RWPE2 (cell line): ENCODE measurements around the gene C1orf174.

Experiments used
- ATAC-seq: fragments of 200-7000 bp; cut with Tn5 transposase; 3 replicates; pipeline ENCODE4 v1.9.1; 2021; ENCODE audit warnings: low read depth
- DNase-seq: peaks from one replicate; pipeline ENCODE4 v3.0.0-alpha.2; 2020; ENCODE audit warnings: low spot score
- H3K27ac ChIP-seq: fragments of 450-650 bp; 2 replicates; pipeline ENCODE4 v1.5.1; 2017; ENCODE audit warnings: mild to moderate bottlenecking; ENCODE audit not compliant: poor library complexity, severe bottlenecking
- H3K27me3 ChIP-seq: fragments of 250-450 bp; sonication (Bioruptor Pico); 2 replicates; pipeline ENCODE4 v1.5.1; 2021; ENCODE audit warnings: mild to moderate bottlenecking, moderate library complexity; ENCODE audit not compliant: insufficient read depth, poor library complexity, severe bottlenecking
- H3K36me3 ChIP-seq: fragments of 250-450 bp; sonication (Bioruptor Pico); 2 replicates; pipeline ENCODE4 v1.5.1; 2020; ENCODE audit warnings: low read depth, mild to moderate bottlenecking, moderate library complexity
- H3K4me1 ChIP-seq: fragments of 250-450 bp; sonication (Bioruptor Pico); 2 replicates; pipeline ENCODE4 v1.5.1; 2021; ENCODE audit warnings: mild to moderate bottlenecking, moderate library complexity; ENCODE audit not compliant: insufficient read depth, poor library complexity, severe bottlenecking
- H3K4me3 ChIP-seq: fragments of 250-450 bp; sonication (Bioruptor Pico); 2 replicates; pipeline ENCODE4 v1.5.1; 2021; ENCODE audit warnings: mild to moderate bottlenecking, moderate library complexity; ENCODE audit not compliant: severe bottlenecking
- H3K9me3 ChIP-seq: fragments of 250-450 bp; sonication (Bioruptor Pico); 2 replicates; pipeline ENCODE4 v1.5.1; 2021; ENCODE audit warnings: mild to moderate bottlenecking, moderate library complexity; ENCODE audit not compliant: severe bottlenecking
- CTCF ChIP-seq: fragments of 450-650 bp; IDR thresholded peaks from one replicate; pipeline ENCODE4 v1.5.1; 2017; ENCODE audit warnings: mild to moderate bottlenecking, moderate library complexity; ENCODE audit not compliant: poor library complexity, severe bottlenecking

C1orf174 gene

DNA sequence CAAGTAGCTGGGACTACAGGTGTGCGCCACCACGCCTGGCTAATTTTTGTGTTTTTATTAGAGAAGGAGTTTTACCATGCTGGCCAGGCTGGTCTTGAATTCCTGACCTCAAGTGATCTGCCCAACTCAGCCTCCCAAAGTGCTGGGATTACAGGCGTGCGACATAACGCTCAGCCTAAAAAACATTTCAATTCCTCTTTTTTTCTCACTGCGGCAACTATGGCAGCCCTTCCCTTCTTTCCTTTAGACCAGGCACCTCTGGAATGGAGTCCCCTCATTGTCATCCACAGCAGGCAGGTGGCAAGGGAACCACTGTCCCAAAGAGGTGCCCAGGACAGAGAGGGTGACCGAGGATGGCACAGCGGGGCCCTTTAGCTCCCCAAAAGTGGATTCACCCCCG is 57.2 kb downstream of the C1orf174 start:
- peaks cover 36% of the 10 kb centered on the region for H3K36me3 ChIP-seq
- TF ChIP-seq CTCF = no peak
- ATAC-seq = no peak

GRCh38 chr1:3841491-3841890 is 58.6 kb downstream of the C1orf174 start:
- Histone ChIP-seq H3K27me3 (no peaks in the 10 kb centered on the region), H3K4me1 (no peaks in the 10 kb centered on the region), H3K4me3 (no peak overlapping the region), H3K27ac (no peak overlapping the region), H3K9me3 (no peaks in the 10 kb centered on the region), H3K36me3 (peaks cover 37% of the 10 kb centered on the region)
- ATAC-seq (no peak), DNase-seq (no peak)
- no peak for TF ChIP-seq CTCF

More for the DNA sequence above, 57.2 kb downstream of the C1orf174 start:
- H3K4me3 ChIP-seq = no peak overlapping the region
- no peak for DNase-seq
- no peaks in the 10 kb centered on the region for H3K4me1 ChIP-seq
- no peak overlapping the region for H3K27ac ChIP-seq
- no peaks in the 10 kb centered on the region for H3K9me3 ChIP-seq
- H3K27me3 ChIP-seq = no peaks in the 10 kb centered on the region
